ENCODE measurements around the gene PLA2G4B. TPM values are rescaled to one million over a fixed set of nuclear protein-coding genes. Genes with fewer than 3 reads are reported as not detected.

PLA2G4B gene
- total and polyA plus RNA-seq, 2 of the 8 experiments (the other 6 are each of a cell fraction or from before 2014, with no cell fraction given), result 4.2 to 9.2 TPM

DNA sequence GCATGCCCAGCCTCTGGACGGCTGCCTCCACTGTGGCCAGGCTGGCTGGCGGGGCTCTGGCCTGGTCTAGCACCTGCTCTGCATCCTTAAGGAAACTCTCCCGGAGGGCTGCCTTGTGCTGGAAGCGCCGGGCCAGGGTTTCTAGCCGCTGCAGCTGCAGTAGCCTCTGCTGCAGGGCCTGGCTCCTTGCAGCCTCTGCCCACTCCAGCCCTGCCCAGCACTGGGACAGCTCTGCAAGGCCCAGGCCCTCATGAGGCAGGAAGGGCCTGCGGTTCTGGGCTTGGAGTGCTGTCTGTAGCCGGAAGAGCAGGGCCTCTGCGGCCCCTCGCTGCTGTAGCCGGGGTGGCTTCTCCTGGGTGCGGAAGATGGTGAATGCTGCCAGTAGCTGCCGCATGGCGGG is 47.2 kb downstream of the PLA2G4B start (continued):
- TF ChIP-seq YY1 (IDR thresholded peaks at IDR 0.05; ENCODE audit: low read depth, low read length) (no peak), EZH2 (IDR thresholded peaks at IDR 0.05; ENCODE audit: low read depth, low read length, severe bottlenecking) (no peak)
